Tibial nerve (tissue), 4 donors: Measurements from ENCODE around the gene GTF3C4. TPM values are rescaled to one million over a fixed set of nuclear protein-coding genes. Genes with fewer than 3 reads are reported as not detected.
A peak's percentile ranks its signal among the peaks of the same experiment; 100 is the strongest.

Source experiments
- DNase-seq, 2 donors: peaks; one replicate each; pipeline ENCODE4 v3.0.0-alpha.2; 2019; ENCODE audit warnings: low spot score in 2 of 2
- H3K27ac ChIP-seq, 4 donors: fragments of 200-600 bp; sonication (generic) in 3 of 4; one replicate each; pipeline ENCODE4 v1.5.1; 2017 to 2019; ENCODE audit warnings: mild to moderate bottlenecking in 1 of 4
- H3K27me3 ChIP-seq, 2 donors: fragments of 200-600 bp; sonication (generic) in 1 of 2; one replicate each; pipeline versions ENCODE4 v1.5.1 to v1.6.0; 2017 to 2019
- H3K36me3 ChIP-seq, 3 donors: fragments of 200-600 bp; sonication (generic); one replicate each; pipeline ENCODE4 v1.5.1; 2018 to 2019
- H3K4me1 ChIP-seq, 4 donors: fragments of 200-600 bp; sonication (generic) in 3 of 4; one replicate each; pipeline ENCODE4 v1.5.1; 2017 to 2019
- H3K4me3 ChIP-seq, 4 donors: fragments of 200-600 bp; sonication (generic) in 3 of 4; one replicate each; pipeline ENCODE4 v1.5.1; 2017 to 2019; ENCODE audit warnings: mild to moderate bottlenecking in 1 of 4, moderate library complexity in 1 of 4
- H3K9me3 ChIP-seq, 4 donors: fragments of 200-600 bp; sonication (generic) in 3 of 4; one replicate each; pipeline ENCODE4 v1.5.1; 2017 to 2019
- EP300 ChIP-seq, 2 donors: sonication (generic); formaldehyde crosslinking; IDR thresholded peaks; one replicate each; pipeline ENCODE4 v1.6.1; 2017; ENCODE audit warnings: antibody characterized with exemption in 2 of 2, mild to moderate bottlenecking in 1 of 2
- POLR2A ChIP-seq, 2 donors: fragments of 450-650 bp; IDR thresholded peaks; one replicate each; pipeline ENCODE4 v1.6.1; 2017; ENCODE audit warnings: antibody characterized with exemption in 2 of 2, mild to moderate bottlenecking in 2 of 2, moderate library complexity in 2 of 2
- WGBS, 2 donors: methylation state at CpG; one replicate each; pipeline ENCODE4 v1.1.5; 2018; 5-methylcytosine and 5-hydroxymethylcytosine counted together
- total RNA-seq, 4 donors: library from RNA; depleted of rRNA; stranded (reverse); fragments of >200 nt; gene quantifications; one replicate each; pipeline ENCODE4 v1.1.0, GENCODE V29; 2016
- TF ChIP-seq, protein P1 (sequence below), 5 experiments: fragments of 200-600 bp in 3 of 5; fragments of 450-650 bp in 2 of 5; sonication (generic) in 3 of 5; IDR thresholded peaks; one replicate each; pipeline ENCODE4 v1.5.1; 2016 to 2019; ENCODE audit warnings: antibody characterized with exemption in 5 of 5, mild to moderate bottlenecking in 3 of 5, moderate library complexity in 2 of 5

The GTF3C4 gene
- total RNA-seq, 4 donors from 2014 or later = 10.5 to 17.4 (median 16.2) TPM

GRCh38 chr9:132669319-132669697 is 956 bp upstream of the GTF3C4 start:
- TF ChIP-seq EP300 (IDR thresholded peaks at IDR 0.05) (no peak), POLR2A (IDR thresholded peaks at IDR 0.05) (no peak)
- TF ChIP-seq, protein P1, sequence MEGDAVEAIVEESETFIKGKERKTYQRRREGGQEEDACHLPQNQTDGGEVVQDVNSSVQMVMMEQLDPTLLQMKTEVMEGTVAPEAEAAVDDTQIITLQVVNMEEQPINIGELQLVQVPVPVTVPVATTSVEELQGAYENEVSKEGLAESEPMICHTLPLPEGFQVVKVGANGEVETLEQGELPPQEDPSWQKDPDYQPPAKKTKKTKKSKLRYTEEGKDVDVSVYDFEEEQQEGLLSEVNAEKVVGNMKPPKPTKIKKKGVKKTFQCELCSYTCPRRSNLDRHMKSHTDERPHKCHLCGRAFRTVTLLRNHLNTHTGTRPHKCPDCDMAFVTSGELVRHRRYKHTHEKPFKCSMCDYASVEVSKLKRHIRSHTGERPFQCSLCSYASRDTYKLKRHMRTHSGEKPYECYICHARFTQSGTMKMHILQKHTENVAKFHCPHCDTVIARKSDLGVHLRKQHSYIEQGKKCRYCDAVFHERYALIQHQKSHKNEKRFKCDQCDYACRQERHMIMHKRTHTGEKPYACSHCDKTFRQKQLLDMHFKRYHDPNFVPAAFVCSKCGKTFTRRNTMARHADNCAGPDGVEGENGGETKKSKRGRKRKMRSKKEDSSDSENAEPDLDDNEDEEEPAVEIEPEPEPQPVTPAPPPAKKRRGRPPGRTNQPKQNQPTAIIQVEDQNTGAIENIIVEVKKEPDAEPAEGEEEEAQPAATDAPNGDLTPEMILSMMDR (IDR thresholded peaks at IDR 0.05) = no peak
- WGBS, 2 donors = 0 to 1% methylated on average over 13 of the region's 13 CpGs
- Histone ChIP-seq H3K27me3 (no peaks in the 10 kb centered on the region), H3K4me3 (peak overlapping the region; percentile 74 to 90 (median 84)), H3K36me3 (no peaks in the 10 kb centered on the region), H3K27ac (peak overlapping the region; percentile 84 to 98 (median 90)), H3K9me3 (no peaks in the 10 kb centered on the region), H3K4me1 (peaks cover 0 to 61% (median 16%) of the 10 kb centered on the region in 4 donors)
- DNase-seq = no peak

DNA sequence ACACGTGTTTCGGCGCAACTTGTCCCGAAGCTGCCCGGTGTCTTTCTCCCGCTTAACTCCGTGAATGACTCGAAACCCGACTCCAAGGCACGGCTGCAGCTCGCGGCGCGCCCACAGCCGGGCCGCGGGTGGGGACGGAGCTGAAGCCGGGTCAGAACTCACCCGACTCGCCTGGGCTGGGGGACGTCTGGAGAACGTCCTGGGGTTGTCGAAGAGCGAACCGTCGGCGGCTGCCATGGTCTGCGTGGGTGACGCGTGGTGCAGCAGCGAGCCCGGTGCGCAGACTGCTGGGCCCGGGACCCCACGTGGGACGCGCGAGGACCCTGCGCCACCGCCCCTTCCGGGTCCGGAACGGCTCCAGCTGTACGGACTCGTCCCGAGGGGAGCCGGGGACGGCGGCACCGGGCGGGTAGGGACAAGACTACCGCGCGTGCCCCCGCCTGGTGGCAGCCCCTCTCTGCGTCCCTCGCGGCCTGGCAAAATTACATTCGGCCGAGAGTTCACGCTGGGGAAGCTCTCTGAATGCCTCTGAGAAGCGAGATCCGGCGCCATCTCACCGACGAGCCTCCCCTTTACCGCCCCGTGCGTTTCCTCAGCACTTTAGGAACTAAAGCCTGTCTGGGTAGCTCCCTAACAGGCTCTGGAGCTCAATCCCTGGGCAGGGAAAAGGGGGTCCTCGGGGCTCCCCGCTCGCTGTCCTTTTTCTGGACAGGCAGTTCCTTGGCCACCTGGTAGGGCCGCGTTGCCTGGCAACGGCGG is 387 bp upstream of the GTF3C4 start, which contains the start of gene DDX31:
Gene DDX31 (minus strand): TSS at position 286 of the 759 bp plus-strand sequence. CDS start 49 bp downstream, at position 237.
- WGBS, 2 donors = 0 to 1% methylated on average over 19 to 43 of the region's 77 CpGs
- Histone ChIP-seq H3K27me3 (no peaks in the 10 kb centered on the region), H3K36me3 (no peaks in the 10 kb centered on the region), H3K4me3 (peak within 1 kb of the TSS; percentile 74 to 90 (median 84)), H3K4me1 (peaks cover 0 to 66% (median 15%) of the 10 kb centered on the region in 4 donors), H3K9me3 (no peaks in the 10 kb centered on the region), H3K27ac (peak within 1 kb of the TSS; percentile 84 to 98 (median 90))
- TF ChIP-seq, protein P1 (IDR thresholded peaks at IDR 0.05) = peak in 1 of 5 experiments; percentile 39
- peak in 1 of 2 donors; percentile 41 for TF ChIP-seq POLR2A (IDR thresholded peaks at IDR 0.05)
- TF ChIP-seq EP300 (IDR thresholded peaks at IDR 0.05) = peak; percentile 30 to 72
- DNase-seq = peak; percentile 76 to 86

- H3K27ac ChIP-seq = peak overlapping the region in 1 of 4 donors; percentile 98
- no peaks in the 10 kb centered on the region for H3K9me3 ChIP-seq
- 82 to 88% methylated on average over 6 of the region's 6 CpGs for WGBS, 2 donors
- no peak for DNase-seq
- no peaks in the 10 kb centered on the region for H3K36me3 ChIP-seq
- H3K4me3 ChIP-seq = peak overlapping the region in 3 of 4 donors; percentile 81 to 90 (median 88)
- TF ChIP-seq POLR2A (IDR thresholded peaks at IDR 0.05) (no peak), EP300 (IDR thresholded peaks at IDR 0.05) (no peak)
- TF ChIP-seq, protein P1 (IDR thresholded peaks at IDR 0.05) = no peak
- no peaks in the 10 kb centered on the region for H3K27me3 ChIP-seq
- peaks cover 0 to 73% (median 15%) of the 10 kb centered on the region in 4 donors for H3K4me1 ChIP-seq
Observed at GRCh38 chr9:132671620-132672412, 1.6 kb downstream of the GTF3C4 start.

- Histone ChIP-seq H3K4me1 (peaks cover 0 to 76% (median 15%) of the 10 kb centered on the region in 4 donors), H3K36me3 (no peaks in the 10 kb centered on the region), H3K27ac (no peak overlapping the region), H3K9me3 (no peaks in the 10 kb centered on the region), H3K4me3 (peak overlapping the region in 1 of 4 donors; percentile 88), H3K27me3 (no peaks in the 10 kb centered on the region)
- 40 to 45% methylated on average over 5 of the region's 5 CpGs for WGBS, 2 donors
- TF ChIP-seq POLR2A (IDR thresholded peaks at IDR 0.05) (no peak), EP300 (IDR thresholded peaks at IDR 0.05) (no peak)
- TF ChIP-seq, protein P1 (IDR thresholded peaks at IDR 0.05) = no peak
- no peak for DNase-seq
Observed at GRCh38 chr9:132672413-132672690, 2.1 kb downstream of the GTF3C4 start.
